HCT116 (cell line): ENCODE data around the gene C19orf25. TPM values are rescaled to one million over a fixed set of nuclear protein-coding genes. Genes with fewer than 3 reads are reported as not detected.
A peak's percentile ranks its signal among the peaks of the same experiment; 100 is the strongest.

Source experiments
- ATAC-seq: fragments of 200-7000 bp; cut with Tn5 transposase; 2 replicates; pipeline ENCODE4 v1.9.1; 2020; ENCODE audit warnings: mild to moderate bottlenecking, moderate library complexity
- BruUV-seq: library from RNA; stranded (reverse); fragments of 400-500 nt; replicated peaks from 2 replicates; lab custom pipeline; 2021; lab: Mats Ljungman, UMichigan
- CTCF ChIA-PET: fragments of 300-600 bp; sonication (Branson Sonifier 250); formaldehyde crosslinking; loops from one replicate; lab custom pipeline; 2021; ENCODE audit warnings: antibody characterized with exemption; lab: Charles Lee
- POLR2A ChIA-PET: fragments of 300-600, 350-600 bp; sonication (Branson Sonifier 250); formaldehyde crosslinking; loops from one replicate; lab custom pipeline; 2021; ENCODE audit warnings: antibody characterized with exemption; lab: Charles Lee
- RAD21 ChIA-PET, 2 experiments: fragments of 300-600 bp; sonication (Branson Sonifier 250); formaldehyde crosslinking; loops; one replicate each; lab custom pipeline; 2023; ENCODE audit warnings: low total read pairs in 2 of 2; ENCODE audit not compliant: uncharacterized antibody in 2 of 2, unreplicated experiment in 2 of 2, low non-redundant PET in 1 of 2; lab: Charles Lee
- DNase-seq: peaks from one replicate; pipeline ENCODE4 v3.0.0-alpha.2; 2010; ENCODE audit warnings: low read depth, low spot score
- H2AFZ ChIP-seq: fragments of 200-600 bp; shearing (Covaris generic), sonication (generic); 2 replicates; pipeline ENCODE4 v1.6.1; 2017; ENCODE audit warnings: low read depth, mixed run types, mixed read lengths, antibody characterized with exemption, low read length; ENCODE audit not compliant: poor library complexity, severe bottlenecking
- H3K27ac ChIP-seq: 2 replicates; pipeline ENCODE4 v1.5.1; 2012; ENCODE audit warnings: low read depth, low read length
- H3K27me3 ChIP-seq: fragments of 200-600 bp; sonication (generic); 2 replicates; pipeline ENCODE4 v1.6.1; 2016; ENCODE audit warnings: mixed run types, low read length, mixed read lengths; ENCODE audit not compliant: insufficient read depth
- H3K36me3 ChIP-seq, 2 experiments: fragments of 200-500 bp in 1 of 2; fragments of 200-600 bp in 1 of 2; sonication (Bioruptor generic) in 1 of 2; sonication (generic) in 1 of 2; 2 replicates each; pipeline versions ENCODE4 v1.5.1 to v1.6.1; 2014 to 2016; ENCODE audit warnings: low read length in 2 of 2, inconsistent platforms in 1 of 2, mixed read lengths in 1 of 2, mixed run types in 1 of 2; ENCODE audit not compliant: insufficient read depth in 2 of 2, control insufficient read depth in 1 of 2
- H3K4me1 ChIP-seq, 2 experiments: fragments of 200-600 bp in 1 of 2; sonication (generic) in 1 of 2; 2 replicates each; pipeline versions ENCODE4 v1.5.1 to v1.6.1; 2012 to 2017; ENCODE audit warnings: low read length in 2 of 2, inconsistent platforms in 1 of 2, mild to moderate bottlenecking in 1 of 2, mixed read lengths in 1 of 2, mixed run types in 1 of 2, moderate library complexity in 1 of 2; ENCODE audit not compliant: insufficient read depth in 2 of 2, control insufficient read depth in 1 of 2
- H3K4me2 ChIP-seq: fragments of 200-600 bp; sonication (generic); 2 replicates; pipeline ENCODE4 v1.6.1; 2017; ENCODE audit warnings: mixed run types, low read length, mixed read lengths
- H3K4me3 ChIP-seq, 2 experiments: fragments of 200-600 bp in 1 of 2; sonication (generic) in 1 of 2; replicated peaks in 1 of 2; 2 replicates each; pipeline ENCODE4 v1.5.1; 2011 to 2016; ENCODE audit warnings: low read length in 2 of 2, control low read depth in 1 of 2, low read depth in 1 of 2, mild to moderate bottlenecking in 1 of 2, mixed read lengths in 1 of 2, mixed run types in 1 of 2
- H3K79me2 ChIP-seq: fragments of 200-600 bp; sonication (generic); 2 replicates; pipeline ENCODE4 v1.6.1; 2017; ENCODE audit warnings: mild to moderate bottlenecking, mixed run types, low read length, moderate library complexity, mixed read lengths; ENCODE audit not compliant: insufficient read depth
- H3K9ac ChIP-seq: fragments of 200-600 bp; sonication (generic); 2 replicates; pipeline ENCODE4 v1.6.1; 2016; ENCODE audit warnings: low read length, mixed read lengths
- H3K9me2 ChIP-seq: fragments of 200-600 bp; sonication (generic), shearing (Covaris generic); 2 replicates; pipeline ENCODE4 v1.6.1; 2017; ENCODE audit warnings: mixed run types, mild to moderate bottlenecking, moderate library complexity; ENCODE audit not compliant: insufficient read depth
- H3K9me3 ChIP-seq, 2 experiments: fragments of 200-500 bp in 1 of 2; fragments of 200-600 bp in 1 of 2; sonication (Bioruptor generic) in 1 of 2; sonication (generic) in 1 of 2; 2 replicates each; pipeline ENCODE4 v1.6.1; 2014 to 2017; ENCODE audit warnings: low read length in 2 of 2, mixed read lengths in 2 of 2, inconsistent platforms in 1 of 2, low read depth in 1 of 2, mild to moderate bottlenecking in 1 of 2, mixed run types in 1 of 2, moderate library complexity in 1 of 2; ENCODE audit not compliant: control insufficient read depth in 1 of 2, insufficient read depth in 1 of 2
- H4K20me1 ChIP-seq: fragments of 200-600 bp; sonication (generic), shearing (Covaris generic); 2 replicates; pipeline ENCODE4 v1.6.1; 2017; ENCODE audit warnings: mixed run types, mild to moderate bottlenecking, moderate library complexity; ENCODE audit not compliant: insufficient read depth
- CBX3 ChIP-seq: IDR thresholded peaks from 2 replicates; pipeline ENCODE4 v1.6.1; 2012; ENCODE audit warnings: low read depth
- CEBPB ChIP-seq: IDR thresholded peaks from 2 replicates; pipeline ENCODE4 v1.6.1; 2012; ENCODE audit warnings: low read depth
- CTCF ChIP-seq, 3 experiments: fragments of 200-600 bp in 1 of 3; sonication (generic) in 1 of 3; IDR thresholded peaks in 2 of 3; conservative IDR thresholded peaks in 1 of 3; 2 replicates each; pipeline ENCODE4 v1.5.1; 2012 to 2017; ENCODE audit warnings: low read depth in 2 of 3, low read length in 2 of 3, antibody characterized with exemption in 1 of 3, borderline replicate concordance in 1 of 3, control low read depth in 1 of 3, mild to moderate bottlenecking in 1 of 3, mixed read lengths in 1 of 3, mixed run types in 1 of 3, moderate library complexity in 1 of 3; ENCODE audit not compliant: insufficient read depth in 1 of 3
- EGR1 ChIP-seq: IDR thresholded peaks from 2 replicates; pipeline ENCODE4 v1.6.1; 2012; ENCODE audit warnings: low read depth
- EZH2 ChIP-seq: fragments of 200-600 bp; sonication (generic); IDR thresholded peaks from 2 replicates; pipeline ENCODE4 v1.6.1; 2017; ENCODE audit warnings: antibody characterized with exemption, mixed run types
- FOSL1 ChIP-seq: IDR thresholded peaks from 2 replicates; pipeline ENCODE4 v1.6.1; 2012; ENCODE audit warnings: low read depth
- JUND ChIP-seq: IDR thresholded peaks from 2 replicates; pipeline ENCODE4 v1.6.1; 2012
- POLR2AphosphoS5 ChIP-seq: IDR thresholded peaks from 2 replicates; pipeline ENCODE4 v1.6.1; 2011; ENCODE audit warnings: mild to moderate bottlenecking, low read depth, low read length, moderate library complexity
- RAD21 ChIP-seq: IDR thresholded peaks from 2 replicates; pipeline ENCODE4 v1.6.1; 2012; ENCODE audit warnings: low read depth, mild to moderate bottlenecking
- SIN3A ChIP-seq: IDR thresholded peaks from 2 replicates; pipeline ENCODE4 v1.6.1; 2012; ENCODE audit warnings: low read depth
- SP1 ChIP-seq: IDR thresholded peaks from 2 replicates; pipeline ENCODE4 v1.6.1; 2012; ENCODE audit warnings: low read depth
- SRF ChIP-seq: IDR thresholded peaks from 2 replicates; pipeline ENCODE4 v1.6.1; 2012; ENCODE audit warnings: low read depth
- TCF7L2 ChIP-seq: IDR thresholded peaks from 2 replicates; pipeline ENCODE4 v1.7.0; 2011; ENCODE audit warnings: borderline replicate concordance, inconsistent platforms; ENCODE audit not compliant: insufficient read depth, insufficient read length; ENCODE audit errors: extremely low read depth
- ZBTB33 ChIP-seq: IDR thresholded peaks from 2 replicates; pipeline ENCODE4 v1.6.1; 2011; ENCODE audit warnings: mild to moderate bottlenecking, low read length, moderate library complexity; ENCODE audit not compliant: insufficient replicate concordance; ENCODE audit errors: extremely low read depth
- ZFX ChIP-seq: fragments of 450-650 bp; IDR thresholded peaks from 2 replicates; pipeline ENCODE4 v1.6.1; 2017
- ZNF274 ChIP-seq: fragments of 200-500 bp; sonication (Bioruptor generic); IDR thresholded peaks from 2 replicates; pipeline ENCODE4 v1.6.1; 2014; ENCODE audit warnings: mild to moderate bottlenecking, low read depth, low read length, inconsistent platforms
- intact Hi-C: fragments of 100-400 bp; cut with micrococcal nuclease; formaldehyde crosslinking; loops from 2 replicates; pipeline ENCODE4 v1.10.0; 2022
- total RNA-seq: library from RNA; stranded (reverse); gene quantifications from one replicate; pipeline ENCODE4 v1.2.1, GENCODE V29; 2021; ENCODE audit not compliant: unreplicated experiment

Gene C19orf25
- total RNA-seq, 1 experiment from 2014 or later: 48.8 TPM

GRCh38 chr19:1491849-1492170, 12.8 kb upstream of the C19orf25 start:
- Histone ChIP-seq H3K27ac (peak overlapping the region; percentile 68), H4K20me1 (no peaks in the 10 kb centered on the region)
- ATAC-seq: no peak
- CTCF ChIA-PET: interaction anchor here (1.3 to 1.9 kb wide), 2 partner anchors 14 to 46 kb away, joined by 3 to 5 read pairs; no protein-coding TSS in a partner anchor
- BruUV-seq: no TSS peak
- TF ChIP-seq SP1: no peak
- TF ChIP-seq SIN3A: no peak
- TF ChIP-seq FOSL1: no peak
- TF ChIP-seq CTCF (IDR thresholded peaks at IDR 0.05 in 2 of 3, conservative IDR thresholded peaks at IDR 0.05 in 1 of 3; ENCODE audit: borderline replicate concordance in 1 of 3, insufficient read depth in 1 of 3, low read depth in 2 of 3, low read length in 2 of 3): no peak
- no peak for TF ChIP-seq CBX3
- no peak for TF ChIP-seq ZFX
- TF ChIP-seq TCF7L2: no peak
- TF ChIP-seq ZBTB33: no peak
- no peak for TF ChIP-seq POLR2AphosphoS5
- no peak for TF ChIP-seq SRF
- TF ChIP-seq JUND: no peak
- TF ChIP-seq EGR1: no peak
- TF ChIP-seq CEBPB: no peak
- no peak for TF ChIP-seq EZH2
- TF ChIP-seq ZNF274: no peak
- TF ChIP-seq RAD21: no peak
- TF ChIP-seq, all 23 proteins: peak for 0
- Histone ChIP-seq H3K4me3 (peak overlapping the region; percentile 78 to 85), H3K36me3 (no peaks in the 10 kb centered on the region), H3K9me3 (no peaks in the 10 kb centered on the region), H2AFZ (no peak overlapping the region), H3K4me2 (peak overlapping the region; percentile 98), H3K4me1 (peaks cover 19 to 33% of the 10 kb centered on the region in 2 experiments), H3K27me3 (no peaks in the 10 kb centered on the region), H3K9ac (peak overlapping the region; percentile 90), H3K9me2 (no peaks in the 10 kb centered on the region), H3K79me2 (peaks cover 7% of the 10 kb centered on the region; the same call in 1 of the 2 replicates)
- intact Hi-C loops: loop anchor here (1.0 kb wide), 1 partner anchor 37 kb away; no protein-coding TSS in a partner anchor
- POLR2A ChIA-PET: interaction anchor here (1.5 to 1.6 kb wide), 2 partner anchors 12 to 223 kb away, joined by 3 to 10 read pairs; partner anchors contain the start of gene CIRBP
- no peak for DNase-seq
- RAD21 ChIA-PET: no interaction called here
